Choroid plexus epithelial cell (primary cell): ENCODE measurements around the gene DBN1.
A peak's percentile ranks its signal among the peaks of the same experiment; 100 is the strongest.

Source experiments
- DNase-seq: peaks from one replicate; pipeline ENCODE4 v3.0.0-alpha.2; 2010; ENCODE audit warnings: low read depth
- H3K4me3 ChIP-seq: 2 replicates; pipeline ENCODE4 v1.5.1; 2011; ENCODE audit warnings: low read depth, mild to moderate bottlenecking, control low read depth, low read length, moderate library complexity
- TF ChIP-seq, protein P1 (sequence below): conservative IDR thresholded peaks from 2 replicates; pipeline ENCODE4 v1.5.1; 2011; ENCODE audit warnings: low read depth, mild to moderate bottlenecking, control low read depth, inconsistent platforms, low read length, moderate library complexity

The DBN1 gene

DNA sequence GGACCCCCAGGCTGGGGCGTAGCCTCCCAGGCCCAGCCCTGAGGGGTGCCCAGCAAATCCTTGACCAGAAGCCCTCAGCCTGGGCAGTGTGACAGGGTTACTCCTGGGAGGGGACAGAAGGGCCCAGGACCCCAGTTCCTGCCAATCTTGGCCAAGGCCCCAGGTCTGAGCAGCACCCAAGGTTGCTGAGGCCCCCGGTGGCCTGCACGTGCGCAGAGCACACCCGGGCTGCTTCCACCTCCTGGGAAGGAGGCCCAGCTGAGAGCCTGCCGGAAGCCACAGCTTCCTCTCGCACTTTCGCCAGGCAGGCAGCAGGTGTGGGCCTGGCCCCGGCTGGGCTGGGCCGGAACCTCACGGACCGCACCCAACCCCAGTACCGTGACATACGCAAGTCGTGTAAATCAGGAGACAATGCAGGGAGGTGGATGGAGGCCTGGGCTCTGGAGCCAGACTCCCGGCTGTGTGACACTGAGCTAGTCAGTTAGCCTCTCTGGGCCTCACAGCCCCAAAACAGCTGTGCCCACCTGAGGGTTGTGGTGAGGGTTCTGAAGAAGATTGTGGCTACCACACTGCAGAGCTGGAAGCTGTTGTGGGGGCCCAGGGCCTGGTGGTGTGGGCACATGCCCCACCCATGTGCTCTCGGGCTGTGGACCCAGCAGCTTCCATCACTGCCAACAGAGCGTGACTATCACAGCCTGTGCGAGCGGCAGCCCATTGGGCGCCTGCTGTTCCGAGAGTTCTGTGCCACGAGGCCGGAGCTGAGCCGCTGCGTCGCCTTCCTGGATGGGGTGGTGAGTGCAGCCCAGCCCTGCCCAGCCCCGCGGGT is 41.9 kb downstream of the DBN1 start:
- TF ChIP-seq, protein P1, sequence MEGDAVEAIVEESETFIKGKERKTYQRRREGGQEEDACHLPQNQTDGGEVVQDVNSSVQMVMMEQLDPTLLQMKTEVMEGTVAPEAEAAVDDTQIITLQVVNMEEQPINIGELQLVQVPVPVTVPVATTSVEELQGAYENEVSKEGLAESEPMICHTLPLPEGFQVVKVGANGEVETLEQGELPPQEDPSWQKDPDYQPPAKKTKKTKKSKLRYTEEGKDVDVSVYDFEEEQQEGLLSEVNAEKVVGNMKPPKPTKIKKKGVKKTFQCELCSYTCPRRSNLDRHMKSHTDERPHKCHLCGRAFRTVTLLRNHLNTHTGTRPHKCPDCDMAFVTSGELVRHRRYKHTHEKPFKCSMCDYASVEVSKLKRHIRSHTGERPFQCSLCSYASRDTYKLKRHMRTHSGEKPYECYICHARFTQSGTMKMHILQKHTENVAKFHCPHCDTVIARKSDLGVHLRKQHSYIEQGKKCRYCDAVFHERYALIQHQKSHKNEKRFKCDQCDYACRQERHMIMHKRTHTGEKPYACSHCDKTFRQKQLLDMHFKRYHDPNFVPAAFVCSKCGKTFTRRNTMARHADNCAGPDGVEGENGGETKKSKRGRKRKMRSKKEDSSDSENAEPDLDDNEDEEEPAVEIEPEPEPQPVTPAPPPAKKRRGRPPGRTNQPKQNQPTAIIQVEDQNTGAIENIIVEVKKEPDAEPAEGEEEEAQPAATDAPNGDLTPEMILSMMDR, result no peak
- no peak for DNase-seq
- no peak overlapping the region for H3K4me3 ChIP-seq

GRCh38 chr5:177430972-177431316 is 42.5 kb downstream of the DBN1 start:
- H3K4me3 ChIP-seq, result no peak overlapping the region
- TF ChIP-seq, protein P1, result no peak
- no peak for DNase-seq

- H3K4me3 ChIP-seq, result no peak overlapping the region
- DNase-seq, result no peak
- TF ChIP-seq, protein P1, result no peak
Observed at GRCh38 chr5:177430140-177430951, 43.1 kb downstream of the DBN1 start.

GRCh38 chr5:177429248-177430040 is 44.0 kb downstream of the DBN1 start:
- no peak for DNase-seq
- TF ChIP-seq, protein P1, result no peak
- no peak overlapping the region for H3K4me3 ChIP-seq

GRCh38 chr5:177428574-177429217 is 44.7 kb downstream of the DBN1 start:
- no peak for DNase-seq
- TF ChIP-seq, protein P1, result no peak
- H3K4me3 ChIP-seq, result no peak overlapping the region

- DNase-seq, result no peak
- TF ChIP-seq, protein P1, result no peak
- H3K4me3 ChIP-seq, result peak overlapping the region; percentile 5
Observed at GRCh38 chr5:177427919-177428573, 45.4 kb downstream of the DBN1 start.
